SW 1271 (cell line): Measurements from ENCODE around the gene CDK11B.
A peak's percentile ranks its signal among the peaks of the same experiment; 100 is the strongest.

Experiments
- DNase-seq, 2 experiments: peaks; one replicate each; lab custom pipeline; 2025; lab: John Stamatoyannopoulos, UW

Gene CDK11B

DNA sequence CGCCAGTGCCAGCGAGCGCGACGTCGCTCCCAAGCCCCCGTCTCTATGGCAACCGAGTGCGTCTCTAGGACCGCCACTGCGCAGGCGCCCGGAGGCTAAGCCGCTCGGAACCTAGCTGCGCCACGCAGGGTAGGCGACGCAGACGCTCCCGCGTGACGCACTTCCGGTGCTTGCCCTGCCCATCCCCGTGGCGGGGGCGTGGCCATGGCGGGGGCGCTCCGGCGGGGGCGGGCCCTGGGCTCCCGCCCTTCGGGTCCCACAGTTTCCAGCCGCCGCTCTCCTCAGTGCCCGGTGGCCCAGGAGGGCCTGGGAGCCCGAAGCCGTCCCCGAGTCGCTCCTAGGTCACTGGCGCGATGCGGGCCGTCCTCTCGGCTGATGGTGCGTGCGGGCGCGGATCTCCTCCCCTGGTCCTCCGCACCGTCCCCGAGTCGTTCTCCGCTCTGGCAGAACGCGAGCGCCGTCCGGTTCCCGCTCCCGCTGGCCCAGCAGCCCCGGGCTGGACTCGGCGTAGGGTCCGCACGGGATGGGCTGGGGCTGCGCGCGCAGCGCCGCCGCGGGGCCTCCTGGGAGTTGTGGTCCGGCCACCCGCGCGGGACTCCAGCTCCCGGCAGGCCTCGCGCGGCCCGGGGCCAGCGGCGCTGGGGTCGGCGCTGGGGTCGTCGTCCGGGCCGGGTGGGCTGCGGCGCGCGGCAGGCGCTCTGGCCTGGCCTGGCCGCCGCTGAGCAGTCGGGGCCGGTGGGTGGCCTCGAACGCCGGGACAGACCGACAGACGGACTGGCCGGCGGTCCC is 43.4 kb downstream of the CDK11B start, which contains the start of gene MIB2:
MIB2 (plus strand) TSS at position 245 of the 789 bp plus-strand sequence. CDS start 7,953 bp downstream, outside the sequence.
- peak; percentile 84 to 87 for DNase-seq

DNA sequence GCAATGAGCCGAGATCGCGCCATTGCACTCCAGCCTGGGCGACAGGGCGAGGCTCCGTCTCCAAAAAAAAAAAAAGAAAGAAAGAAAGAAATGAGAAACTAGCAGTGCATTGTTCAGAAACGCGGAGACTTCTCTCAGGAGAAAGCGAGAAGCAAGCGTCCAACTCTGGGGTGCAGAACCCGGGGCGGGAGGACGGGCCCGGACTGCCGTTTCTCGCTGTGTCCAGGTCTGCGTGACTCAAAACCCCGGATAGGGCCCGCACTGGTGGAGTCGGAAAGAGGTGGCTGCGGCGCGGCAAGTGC is 43.9 kb downstream of the CDK11B start:
- no peak for DNase-seq

DNA sequence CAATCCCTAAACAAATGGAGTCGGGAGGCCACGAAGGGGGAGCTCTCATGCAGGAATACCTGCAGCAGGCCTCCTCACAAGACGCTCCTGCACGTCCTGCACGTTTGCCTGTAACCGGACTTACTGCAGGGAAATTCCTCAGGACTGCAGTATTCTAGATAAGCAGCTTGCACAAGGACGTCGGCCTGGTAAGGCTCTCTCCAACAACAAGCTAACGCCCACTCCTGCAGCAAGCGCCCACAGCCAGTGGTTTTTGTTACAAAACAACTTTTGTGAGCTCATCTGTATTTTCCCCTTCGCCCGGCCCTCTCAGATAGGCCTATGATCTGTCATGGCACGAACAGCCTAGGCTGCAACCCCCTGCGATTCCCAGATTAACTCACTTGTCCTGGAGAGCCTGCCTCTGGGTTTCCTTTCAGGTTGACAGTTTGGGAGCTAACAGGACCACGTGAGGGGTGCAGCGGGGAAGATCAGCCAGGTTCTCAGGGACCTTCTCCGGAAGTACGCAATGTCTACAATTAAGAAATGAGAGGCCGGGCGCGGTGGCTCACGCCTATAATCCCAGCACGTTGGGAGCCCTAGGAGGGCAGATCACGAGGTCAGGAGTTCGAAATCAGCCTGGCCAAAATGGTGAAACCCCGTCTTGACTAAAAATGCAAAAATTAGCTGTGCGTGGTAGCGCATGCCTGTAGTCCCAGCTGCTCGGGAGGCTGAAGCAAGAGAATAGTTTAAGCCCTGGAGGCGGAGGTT is 44.4 kb downstream of the CDK11B start:
- no peak for DNase-seq

DNA sequence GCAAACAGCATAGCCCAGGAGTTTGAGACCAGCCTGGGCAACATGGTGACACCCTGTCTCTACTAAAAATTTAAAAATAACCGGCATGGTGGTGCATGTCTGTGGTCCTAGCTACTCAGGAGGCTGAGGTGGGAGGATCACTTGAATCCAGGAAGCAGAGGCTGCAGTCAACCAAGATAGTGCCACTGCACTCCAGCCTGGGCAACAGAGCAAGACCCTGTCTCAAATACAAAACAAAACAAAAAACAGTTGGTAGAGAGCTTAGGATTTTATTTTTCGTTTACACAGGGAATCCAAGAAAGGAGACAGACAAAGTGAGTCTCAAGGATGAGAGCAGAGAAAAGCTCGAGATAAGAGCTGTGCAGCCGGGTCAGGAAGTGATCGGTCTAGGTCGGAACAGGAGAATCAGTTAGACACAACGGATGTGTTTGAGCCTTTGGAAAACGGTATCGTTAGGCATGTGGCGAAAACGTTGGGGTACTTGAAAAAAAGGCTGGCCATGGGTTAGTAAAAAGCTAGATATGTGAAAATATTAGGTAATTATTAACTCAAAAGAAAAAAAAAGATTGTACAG is 45.2 kb downstream of the CDK11B start:
- no peak for DNase-seq

GRCh38 chr1:1612104-1612400 is 46.8 kb downstream of the CDK11B start:
- no peak for DNase-seq

DNA sequence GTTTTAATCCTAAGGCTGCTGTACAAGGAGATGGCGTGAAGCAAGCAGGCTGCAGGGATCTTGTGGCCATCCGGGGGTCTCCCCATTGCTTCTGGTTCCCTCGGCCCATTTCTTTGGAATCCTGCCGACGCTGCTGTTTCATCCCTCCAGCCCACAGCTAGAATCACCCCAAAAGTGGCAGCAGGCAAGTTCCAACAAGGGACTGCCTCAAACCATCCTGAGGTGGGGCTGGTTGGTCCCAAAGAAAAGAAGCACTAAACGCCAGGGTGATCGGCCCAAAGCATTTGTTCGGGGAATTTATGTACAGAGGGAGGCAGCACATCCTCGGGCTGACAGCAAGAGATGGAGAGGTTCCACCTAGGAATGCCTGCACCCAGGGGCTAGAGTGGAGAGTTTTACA is 48.0 kb downstream of the CDK11B start:
- DNase-seq = no peak

DNA sequence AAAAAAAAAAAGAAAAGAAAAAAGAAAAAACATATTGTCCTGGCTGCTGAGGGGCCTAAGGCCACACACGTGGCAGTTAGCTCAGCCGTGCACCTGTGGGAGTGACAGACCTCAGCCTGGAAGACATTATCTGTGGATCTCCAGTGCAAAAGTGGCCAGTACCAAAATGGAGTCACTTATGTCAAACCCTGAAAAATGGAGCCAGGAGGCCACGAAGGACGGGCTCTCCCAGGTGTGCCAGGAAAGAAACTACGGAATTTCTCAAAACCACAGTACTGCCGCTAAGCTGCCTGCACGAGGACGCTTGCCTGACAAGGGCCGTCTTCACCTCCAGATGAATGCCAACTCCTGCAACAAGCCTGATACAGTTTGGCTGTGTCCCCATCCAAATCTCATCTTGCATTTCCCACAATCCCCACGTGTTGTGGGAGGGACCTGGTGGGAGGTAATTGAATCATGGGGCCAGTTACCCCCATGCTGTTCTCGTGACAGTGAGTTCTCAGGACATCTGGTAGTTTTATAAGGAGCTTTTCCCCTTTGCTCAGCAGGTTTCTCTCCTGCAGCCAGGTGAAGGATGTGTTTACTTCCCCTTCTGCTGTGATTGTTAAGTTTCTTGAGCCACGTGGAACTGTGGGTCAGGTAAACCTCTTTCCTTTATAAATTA is 48.9 kb downstream of the CDK11B start:
- DNase-seq = no peak

GRCh38 chr1:1606232-1606631 is 52.6 kb downstream of the CDK11B start:
- DNase-seq = no peak

- no peak for DNase-seq
These were observed 53.1 kb downstream of the CDK11B start for GRCh38 chr1:1605724-1606123.

- no peak for DNase-seq
These were observed 53.7 kb downstream of the CDK11B start for GRCh38 chr1:1605034-1605591.

- no peak for DNase-seq
These were observed 54.3 kb downstream of the CDK11B start for GRCh38 chr1:1604374-1605033.

- DNase-seq = no peak
These were observed 55.0 kb downstream of the CDK11B start for GRCh38 chr1:1603671-1604373.

DNA sequence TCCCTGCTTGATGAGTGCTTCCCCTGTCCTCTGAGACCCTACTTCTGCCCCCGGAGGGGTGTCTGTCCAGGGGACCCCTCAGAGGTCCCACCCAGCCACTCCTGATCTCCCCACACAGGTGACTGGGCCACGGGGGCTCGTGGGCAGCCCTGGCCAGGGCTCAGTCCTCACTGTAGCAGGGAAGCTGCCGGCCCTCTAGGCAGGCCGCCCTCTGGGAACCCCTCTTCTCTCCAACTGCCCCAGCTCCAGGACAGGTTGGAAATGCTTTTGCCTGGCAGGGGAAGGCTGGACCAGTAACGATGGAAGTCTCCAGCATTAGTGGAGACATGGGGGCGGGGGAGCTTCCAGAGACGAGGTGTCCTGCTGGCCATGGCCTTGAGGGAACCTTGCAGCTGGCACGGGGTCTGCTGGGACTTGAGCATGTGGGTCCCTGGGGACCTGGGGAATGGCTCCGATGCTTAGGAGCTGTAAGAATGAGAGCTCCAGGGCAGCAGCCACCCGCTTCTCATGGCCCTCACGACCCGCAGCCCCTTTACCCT is 55.8 kb downstream of the CDK11B start:
- DNase-seq = no peak

- no peak for DNase-seq
These were observed 56.4 kb downstream of the CDK11B start for GRCh38 chr1:1602304-1602967.

- no peak for DNase-seq
These were observed 57.1 kb downstream of the CDK11B start for GRCh38 chr1:1601564-1602303.

- DNase-seq = no peak
These were observed 57.8 kb downstream of the CDK11B start for GRCh38 chr1:1600861-1601563.

DNA sequence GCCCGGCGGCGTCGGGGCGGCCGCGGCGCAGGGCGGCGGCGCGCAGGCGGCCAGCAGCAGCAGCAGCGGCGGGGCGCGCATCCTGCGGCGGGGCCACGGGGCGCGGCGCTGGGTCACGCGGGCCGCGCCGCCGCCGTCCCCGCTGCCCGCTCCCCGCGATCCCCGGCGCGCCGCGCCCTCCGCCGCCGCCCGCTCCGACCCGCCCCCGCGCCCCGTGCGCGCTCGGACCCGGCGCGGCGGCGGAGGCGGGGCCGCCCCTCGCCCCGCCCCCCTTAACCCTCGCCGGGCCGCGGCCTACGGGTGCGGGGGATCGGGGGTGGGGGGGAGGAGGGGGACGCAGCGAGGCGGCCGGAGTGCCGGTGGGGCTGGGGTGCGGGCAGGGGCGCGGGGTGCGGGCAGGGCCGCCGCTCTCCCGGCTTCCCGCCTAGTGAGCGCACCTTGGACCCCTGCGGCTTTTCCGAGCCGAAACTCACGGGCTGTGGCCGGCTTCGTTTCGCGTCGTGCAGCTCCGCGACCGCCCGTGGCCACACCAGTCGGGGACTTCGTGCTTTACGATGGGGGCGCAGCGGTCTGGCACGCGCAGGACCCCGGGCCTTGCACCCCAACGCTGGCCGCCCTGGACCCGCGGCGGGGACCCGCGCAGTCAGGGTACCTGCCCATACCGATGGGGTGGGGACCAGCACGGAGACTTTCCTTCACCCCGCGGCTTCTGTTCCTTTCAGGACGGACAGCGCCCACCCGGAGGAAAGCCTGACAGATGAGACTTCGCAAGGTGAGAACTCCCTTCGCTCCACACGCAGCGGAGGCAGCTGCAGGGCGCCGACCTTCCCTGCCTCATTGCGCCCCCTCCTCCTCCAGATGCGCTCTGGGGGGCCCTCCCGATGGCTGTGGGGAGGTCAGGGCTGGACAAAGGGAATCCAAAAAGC is 58.6 kb downstream of the CDK11B start, which contains the start of gene FNDC10:
FNDC10 (minus strand) TSS at position 201 of the 926 bp plus-strand sequence; CDS start at position 81, 120 bp downstream.
- no peak for DNase-seq
